Measurements from ENCODE around the gene SBF1.
"Not testable (repeated sequence)": the region's sequence is repeated elsewhere in the genome, so short reads cannot be mapped to it uniquely, and the experiment has no call there.

Gene SBF1

GRCh38 chr22:50415426-50415825, 59.4 kb downstream of the SBF1 start:
- H3K27ac ChIP-seq (ENCODE audit: insufficient read depth in 1 of 2, low read depth in 1 of 2, low read length in 2 of 2, poor library complexity in 1 of 2, severe bottlenecking in 2 of 2) = no peak overlapping the region
- H3K4me1 ChIP-seq (ENCODE audit: control extremely low read depth in 1 of 4, control insufficient read depth in 4 of 4, insufficient read depth in 4 of 4, low read length in 3 of 4) = no peaks in the 10 kb centered on the region
- POLR2A ChIA-PET = no interaction called here
- DNase-seq = no peak
- H3K36me3 ChIP-seq (ENCODE audit: control insufficient read depth in 4 of 4, insufficient read depth in 4 of 4, low read length in 3 of 4) = peaks cover 15 to 73% (median 56%) of the 10 kb centered on the region in 4 experiments
- H3K4me3 ChIP-seq (ENCODE audit: control insufficient read depth in 1 of 7, extremely low read depth in 1 of 7, insufficient read depth in 4 of 7, low read depth in 2 of 7, low read length in 6 of 7) = no peak overlapping the region
- no peaks in the 10 kb centered on the region for H3K27me3 ChIP-seq (replicated peaks in 2 of 5; ENCODE audit: control insufficient read depth in 4 of 5, insufficient read depth in 5 of 5, low read length in 4 of 5)
- 97% methylated on average over 12 of the region's 12 CpGs for WGBS (ENCODE audit: insufficient coverage)
- no peaks in the 10 kb centered on the region for H3K9me3 ChIP-seq (ENCODE audit: control extremely low read depth in 1 of 5, control insufficient read depth in 4 of 5, insufficient read depth in 2 of 5, low read depth in 1 of 5, low read length in 4 of 5)
- CTCF ChIA-PET = interaction anchor here (0.7 to 1.6 kb wide), 2 partner anchors 49 to 82 kb away, joined by 3 to 4 read pairs; no protein-coding TSS in a partner anchor

- Histone ChIP-seq H3K9me3 (ENCODE audit: control extremely low read depth in 1 of 5, control insufficient read depth in 4 of 5, insufficient read depth in 2 of 5, low read depth in 1 of 5, low read length in 4 of 5) (no peaks in the 10 kb centered on the region), H3K27ac (ENCODE audit: insufficient read depth in 1 of 2, low read depth in 1 of 2, low read length in 2 of 2, poor library complexity in 1 of 2, severe bottlenecking in 2 of 2) (no peak overlapping the region), H3K27me3 (replicated peaks in 2 of 5; ENCODE audit: control insufficient read depth in 4 of 5, insufficient read depth in 5 of 5, low read length in 4 of 5) (no peaks in the 10 kb centered on the region), H3K4me3 (ENCODE audit: control insufficient read depth in 1 of 7, extremely low read depth in 1 of 7, insufficient read depth in 4 of 7, low read depth in 2 of 7, low read length in 6 of 7) (no peak overlapping the region), H3K4me1 (ENCODE audit: control extremely low read depth in 1 of 4, control insufficient read depth in 4 of 4, insufficient read depth in 4 of 4, low read length in 3 of 4) (no peaks in the 10 kb centered on the region), H3K36me3 (ENCODE audit: control insufficient read depth in 4 of 4, insufficient read depth in 4 of 4, low read length in 3 of 4) (peaks cover 17 to 65% (median 52%) of the 10 kb centered on the region in 4 experiments)
- WGBS (ENCODE audit: insufficient coverage) = 96% methylated on average over 20 of the region's 31 CpGs
- no peak for DNase-seq
- ChIA-PET POLR2A (no interaction called here), CTCF (interaction anchor here (1.6 kb wide), 1 partner anchor 48 kb away, joined by 4 read pairs; no protein-coding TSS in a partner anchor)
Observed at GRCh38 chr22:50414476-50415248, 60.2 kb downstream of the SBF1 start.

GRCh38 chr22:50408954-50409353, 65.9 kb downstream of the SBF1 start:
- POLR2A ChIA-PET; H3K9me3 ChIP-seq (ENCODE audit: control extremely low read depth in 1 of 5, control insufficient read depth in 4 of 5, insufficient read depth in 2 of 5, low read depth in 1 of 5, low read length in 4 of 5); H3K27me3 ChIP-seq (replicated peaks in 2 of 5; ENCODE audit: control insufficient read depth in 4 of 5, insufficient read depth in 5 of 5, low read length in 4 of 5); H3K4me3 ChIP-seq (ENCODE audit: control insufficient read depth in 1 of 7, extremely low read depth in 1 of 7, insufficient read depth in 4 of 7, low read depth in 2 of 7, low read length in 6 of 7); H3K27ac ChIP-seq (ENCODE audit: insufficient read depth in 1 of 2, low read depth in 1 of 2, low read length in 2 of 2, poor library complexity in 1 of 2, severe bottlenecking in 2 of 2); DNase-seq; H3K4me1 ChIP-seq (ENCODE audit: control extremely low read depth in 1 of 4, control insufficient read depth in 4 of 4, insufficient read depth in 4 of 4, low read length in 3 of 4): not testable (repeated sequence)
- WGBS (ENCODE audit: insufficient coverage) = 91% methylated on average over 7 of the region's 9 CpGs
- H3K36me3 ChIP-seq (ENCODE audit: control insufficient read depth in 4 of 4, insufficient read depth in 4 of 4, low read length in 3 of 4) = peaks cover 5 to 42% (median 24%) of the 10 kb centered on the region in 4 experiments
- CTCF ChIA-PET = interaction anchor here (0.6 to 1.2 kb wide), 2 partner anchors 9 to 42 kb away, joined by 3 read pairs; no protein-coding TSS in a partner anchor

GRCh38 chr22:50408311-50408710, 66.5 kb downstream of the SBF1 start:
- H3K9me3 ChIP-seq (ENCODE audit: control extremely low read depth in 1 of 5, control insufficient read depth in 4 of 5, insufficient read depth in 2 of 5, low read depth in 1 of 5, low read length in 4 of 5) = no peaks in the 10 kb centered on the region
- H3K36me3 ChIP-seq (ENCODE audit: control insufficient read depth in 4 of 4, insufficient read depth in 4 of 4, low read length in 3 of 4) = peaks cover 5 to 35% (median 22%) of the 10 kb centered on the region in 4 experiments
- H3K4me1 ChIP-seq (ENCODE audit: control extremely low read depth in 1 of 4, control insufficient read depth in 4 of 4, insufficient read depth in 4 of 4, low read length in 3 of 4) = peaks cover 0 to 14% (median 7%) of the 10 kb centered on the region in 4 experiments
- ChIA-PET CTCF (interaction anchor here (0.6 to 1.2 kb wide), 3 partner anchors 8 to 42 kb away, joined by 3 to 4 read pairs (median 3); no protein-coding TSS in a partner anchor), POLR2A (no interaction called here)
- H3K27ac ChIP-seq (ENCODE audit: insufficient read depth in 1 of 2, low read depth in 1 of 2, low read length in 2 of 2, poor library complexity in 1 of 2, severe bottlenecking in 2 of 2) = no peak overlapping the region
- H3K4me3 ChIP-seq (ENCODE audit: control insufficient read depth in 1 of 7, extremely low read depth in 1 of 7, insufficient read depth in 4 of 7, low read depth in 2 of 7, low read length in 6 of 7) = no peak overlapping the region
- H3K27me3 ChIP-seq (replicated peaks in 2 of 5; ENCODE audit: control insufficient read depth in 4 of 5, insufficient read depth in 5 of 5, low read length in 4 of 5) = no peaks in the 10 kb centered on the region
- DNase-seq = no peak
- WGBS (ENCODE audit: insufficient coverage) = 98% methylated on average over 7 of the region's 13 CpGs

- ChIA-PET POLR2A (interaction anchor here (0.6 kb wide), 1 partner anchor 62 kb away, joined by 6 read pairs; no protein-coding TSS in a partner anchor), CTCF (no interaction called here)
- no peak for DNase-seq
- Histone ChIP-seq H3K4me3 (ENCODE audit: control insufficient read depth in 1 of 7, extremely low read depth in 1 of 7, insufficient read depth in 4 of 7, low read depth in 2 of 7, low read length in 6 of 7) (no peak overlapping the region), H3K27me3 (replicated peaks in 2 of 5; ENCODE audit: control insufficient read depth in 4 of 5, insufficient read depth in 5 of 5, low read length in 4 of 5) (no peaks in the 10 kb centered on the region), H3K36me3 (ENCODE audit: control insufficient read depth in 4 of 4, insufficient read depth in 4 of 4, low read length in 3 of 4) (peaks cover 5 to 34% (median 20%) of the 10 kb centered on the region in 4 experiments), H3K4me1 (ENCODE audit: control extremely low read depth in 1 of 4, control insufficient read depth in 4 of 4, insufficient read depth in 4 of 4, low read length in 3 of 4) (peaks cover 0 to 26% (median 11%) of the 10 kb centered on the region in 4 experiments), H3K27ac (ENCODE audit: insufficient read depth in 1 of 2, low read depth in 1 of 2, low read length in 2 of 2, poor library complexity in 1 of 2, severe bottlenecking in 2 of 2) (no peak overlapping the region), H3K9me3 (ENCODE audit: control extremely low read depth in 1 of 5, control insufficient read depth in 4 of 5, insufficient read depth in 2 of 5, low read depth in 1 of 5, low read length in 4 of 5) (no peaks in the 10 kb centered on the region)
- 96% methylated on average over 25 of the region's 25 CpGs for WGBS (ENCODE audit: insufficient coverage)
Observed at GRCh38 chr22:50406416-50407170, 68.2 kb downstream of the SBF1 start.

- H3K27me3 ChIP-seq (replicated peaks in 2 of 5; ENCODE audit: control insufficient read depth in 4 of 5, insufficient read depth in 5 of 5, low read length in 4 of 5) = no peaks in the 10 kb centered on the region
- H3K9me3 ChIP-seq (ENCODE audit: control extremely low read depth in 1 of 5, control insufficient read depth in 4 of 5, insufficient read depth in 2 of 5, low read depth in 1 of 5, low read length in 4 of 5) = no peaks in the 10 kb centered on the region
- POLR2A ChIA-PET = no interaction called here
- H3K4me3 ChIP-seq (ENCODE audit: control insufficient read depth in 1 of 7, extremely low read depth in 1 of 7, insufficient read depth in 4 of 7, low read depth in 2 of 7, low read length in 6 of 7) = peak overlapping the region in 3 of 7 experiments; percentile 19 to 32 (median 24)
- peaks cover 5 to 45% (median 28%) of the 10 kb centered on the region in 4 experiments for H3K4me1 ChIP-seq (ENCODE audit: control extremely low read depth in 1 of 4, control insufficient read depth in 4 of 4, insufficient read depth in 4 of 4, low read length in 3 of 4)
- H3K36me3 ChIP-seq (ENCODE audit: control insufficient read depth in 4 of 4, insufficient read depth in 4 of 4, low read length in 3 of 4) = peaks cover 3 to 32% (median 19%) of the 10 kb centered on the region in 4 experiments
- 0% methylated on average over 8 of the region's 8 CpGs for WGBS (ENCODE audit: insufficient coverage)
- DNase-seq = peak; percentile 59 to 91 (median 90)
- peak overlapping the region in 1 of 2 experiments; percentile 49 for H3K27ac ChIP-seq (ENCODE audit: insufficient read depth in 1 of 2, low read depth in 1 of 2, low read length in 2 of 2, poor library complexity in 1 of 2, severe bottlenecking in 2 of 2)
- CTCF ChIA-PET = interaction anchor here (1.1 to 1.9 kb wide), 5 partner anchors 22 to 122 kb away, joined by 3 to 7 read pairs (median 4); partner anchors contain the start of gene SCO2
Observed at GRCh38 chr22:50403701-50404101, 71.1 kb downstream of the SBF1 start.

Measured in common myeloid progenitor, CD34-positive (primary cell).